H9 (cell line): ENCODE results near the gene RTF2. TPM values are rescaled to one million over a fixed set of nuclear protein-coding genes. Genes with fewer than 3 reads are reported as not detected.

Experiments used
- DNase-seq: peaks from one replicate; pipeline ENCODE4 v3.0.0-alpha.2; 2017
- H2AFZ ChIP-seq: one replicate; pipeline ENCODE4 v1.6.1; 2013; ENCODE audit warnings: mild to moderate bottlenecking, low read length, control low read depth, moderate library complexity
- H2AK5ac ChIP-seq: 2 replicates; pipeline ENCODE4 v1.6.1; 2013; ENCODE audit warnings: low read length, control low read depth, mixed read lengths; ENCODE audit not compliant: insufficient read length
- H2BK120ac ChIP-seq: one replicate; pipeline ENCODE4 v1.6.1; 2013; ENCODE audit warnings: low read depth, mild to moderate bottlenecking, low read length, control low read depth, inconsistent platforms; ENCODE audit not compliant: poor library complexity, severe bottlenecking
- H2BK12ac ChIP-seq: 2 replicates; pipeline ENCODE4 v1.6.1; 2013; ENCODE audit warnings: low read length, control low read depth, mixed read lengths, low read depth; ENCODE audit not compliant: insufficient read length
- H2BK15ac ChIP-seq: 2 replicates; pipeline ENCODE4 v1.6.1; 2013; ENCODE audit warnings: low read depth, low read length, control low read depth
- H2BK20ac ChIP-seq: one replicate; pipeline ENCODE4 v1.6.1; 2013; ENCODE audit warnings: low read depth, mild to moderate bottlenecking, low read length, control low read depth, inconsistent platforms; ENCODE audit not compliant: poor library complexity, severe bottlenecking
- H2BK5ac ChIP-seq: 2 replicates; pipeline ENCODE4 v1.6.1; 2013; ENCODE audit warnings: low read length, control low read depth, mixed read lengths; ENCODE audit not compliant: insufficient read length
- H3K14ac ChIP-seq: 2 replicates; pipeline ENCODE4 v1.6.1; 2013; ENCODE audit warnings: low read length, control low read depth; ENCODE audit not compliant: insufficient read depth
- H3K18ac ChIP-seq: 2 replicates; pipeline ENCODE4 v1.6.1; 2013; ENCODE audit warnings: low read depth, mild to moderate bottlenecking, mixed read lengths, low read length, control low read depth; ENCODE audit not compliant: insufficient read length
- H3K23ac ChIP-seq: 2 replicates; pipeline ENCODE4 v1.6.1; 2013; ENCODE audit warnings: low read length, control low read depth, mixed read lengths, low read depth; ENCODE audit not compliant: insufficient read length
- H3K23me2 ChIP-seq: 2 replicates; pipeline ENCODE4 v1.6.1; 2013; ENCODE audit warnings: low read depth, mild to moderate bottlenecking, mixed read lengths, low read length, control low read depth; ENCODE audit not compliant: insufficient read length, poor library complexity, severe bottlenecking
- H3K27ac ChIP-seq: 2 replicates; pipeline ENCODE4 v1.5.1; 2013; ENCODE audit warnings: low read length, control low read depth, mixed read lengths, low read depth; ENCODE audit not compliant: insufficient read length
- H3K27me3 ChIP-seq: 2 replicates; pipeline ENCODE4 v1.6.1; 2013; ENCODE audit warnings: low read length, control low read depth, inconsistent platforms; ENCODE audit not compliant: insufficient read depth
- H3K4ac ChIP-seq: 2 replicates; pipeline ENCODE4 v1.6.1; 2013; ENCODE audit warnings: low read depth, mild to moderate bottlenecking, control low read depth, inconsistent platforms, low read length, moderate library complexity
- H3K4me1 ChIP-seq: 2 replicates; pipeline ENCODE4 v1.6.1; 2013; ENCODE audit warnings: low read length, control low read depth, inconsistent platforms; ENCODE audit not compliant: insufficient read depth
- H3K4me2 ChIP-seq: 2 replicates; pipeline ENCODE4 v1.6.1; 2013; ENCODE audit warnings: low read length, control low read depth, mixed read lengths; ENCODE audit not compliant: insufficient read length, insufficient read depth
- H3K56ac ChIP-seq: 2 replicates; pipeline ENCODE4 v1.6.1; 2013; ENCODE audit warnings: low read depth, mild to moderate bottlenecking, mixed read lengths, low read length, control low read depth; ENCODE audit not compliant: insufficient read length
- H3K79me1 ChIP-seq: 2 replicates; pipeline ENCODE4 v1.6.1; 2013; ENCODE audit warnings: low read depth, mild to moderate bottlenecking, moderate library complexity, low read length, control low read depth, inconsistent platforms; ENCODE audit not compliant: insufficient read depth, poor library complexity, severe bottlenecking
- H3K79me2 ChIP-seq: 2 replicates; pipeline ENCODE4 v1.6.1; 2013; ENCODE audit warnings: low read length, control low read depth, inconsistent platforms; ENCODE audit not compliant: insufficient read depth
- H3K9ac ChIP-seq: 2 replicates; pipeline ENCODE4 v1.6.1; 2013; ENCODE audit warnings: low read length, control low read depth, mixed read lengths; ENCODE audit not compliant: insufficient read length; ENCODE audit errors: extremely low read depth
- H3K9me3 ChIP-seq: one replicate; pipeline ENCODE4 v1.6.1; 2013; ENCODE audit warnings: low read depth, low read length, inconsistent platforms; ENCODE audit not compliant: control insufficient read depth
- H3T11ph ChIP-seq: one replicate; pipeline ENCODE4 v1.6.1; 2013; ENCODE audit warnings: mild to moderate bottlenecking, low read length, control low read depth, inconsistent platforms
- H4K20me1 ChIP-seq: one replicate; pipeline ENCODE4 v1.6.1; 2013; ENCODE audit not compliant: control insufficient read depth, insufficient read length, insufficient read depth
- H4K5ac ChIP-seq: 2 replicates; pipeline ENCODE4 v1.6.1; 2013; ENCODE audit warnings: low read depth, mild to moderate bottlenecking, mixed read lengths, low read length, control low read depth; ENCODE audit not compliant: insufficient read length
- H4K8ac ChIP-seq: replicated peaks from 2 replicates; pipeline ENCODE4 v1.6.1; 2013; ENCODE audit warnings: low read length, control low read depth, mixed read lengths, low read depth; ENCODE audit not compliant: insufficient read length
- H4K91ac ChIP-seq: 2 replicates; pipeline ENCODE4 v1.6.1; 2013; ENCODE audit warnings: low read depth, mild to moderate bottlenecking, moderate library complexity, mixed read lengths, low read length, control low read depth; ENCODE audit not compliant: insufficient read length
- H3K27ac Mint-ChIP-seq, 3 experiments: 2 replicates in 2 of 3; 3 replicates in 1 of 3; pipeline ENCODE4 v1.8.0; 2020 to 2021; ENCODE audit warnings: mixed read lengths in 3 of 3, mild to moderate bottlenecking in 1 of 3, moderate library complexity in 1 of 3
- H3K27me3 Mint-ChIP-seq: 2 replicates; pipeline ENCODE4 v1.8.0; 2021; ENCODE audit warnings: low read depth, mild to moderate bottlenecking, moderate library complexity, mixed read lengths
- H3K36me3 Mint-ChIP-seq, 3 experiments: 2 replicates in 2 of 3; 3 replicates in 1 of 3; pipeline ENCODE4 v1.8.0; 2020 to 2021; ENCODE audit warnings: low read depth in 3 of 3, mixed read lengths in 3 of 3; ENCODE audit not compliant: insufficient read depth in 1 of 3
- H3K4me1 Mint-ChIP-seq, 2 experiments: 2 replicates each; pipeline ENCODE4 v1.8.0; 2020; ENCODE audit warnings: mixed read lengths in 2 of 2
- H3K4me3 Mint-ChIP-seq, 2 experiments: 2 replicates in 1 of 2; 3 replicates in 1 of 2; pipeline ENCODE4 v1.8.0; 2020 to 2021; ENCODE audit warnings: mild to moderate bottlenecking in 2 of 2, mixed read lengths in 2 of 2, moderate library complexity in 1 of 2
- H3K9me3 Mint-ChIP-seq, 2 experiments: 2 replicates in 1 of 2; 3 replicates in 1 of 2; pipeline ENCODE4 v1.8.0; 2020; ENCODE audit warnings: mild to moderate bottlenecking in 2 of 2, mixed read lengths in 2 of 2, moderate library complexity in 1 of 2
- CTCF ChIP-seq: fragments of 200-600 bp; sonication (generic); conservative IDR thresholded peaks from 3 replicates; pipeline ENCODE4 v1.8.0; 2021; ENCODE audit warnings: antibody characterized with exemption, mild to moderate bottlenecking
- WGBS: extraction: QIAGEN DNeasy Blood & Tissue Kit; methylation state at CpG from one replicate; pipeline ENCODE4 v1.1.7; 2013; ENCODE audit warnings: missing lambda C conversion rate, low lambda C conversion rate, mixed read lengths; ENCODE audit not compliant: insufficient read length; ENCODE audit errors: extremely low coverage; 5-methylcytosine and 5-hydroxymethylcytosine counted together
- total RNA-seq: library from RNA; stranded (reverse); gene quantifications from 2 replicates; pipeline ENCODE4 v1.2.1, GENCODE V29; 2021

Gene RTF2
- total RNA-seq, 1 experiment from 2014 or later = 62.6 TPM

- peaks cover 22% of the 10 kb centered on the region for H3K27me3 Mint-ChIP-seq
- Histone ChIP-seq H2AK5ac (no peak overlapping the region), H4K20me1 (no peaks in the 10 kb centered on the region), H3K9ac (no peak overlapping the region), H2BK5ac (no peak overlapping the region), H2AFZ (no peak overlapping the region), H3K27ac (no peak overlapping the region), H3K18ac (no peak overlapping the region), H3K23ac (no peak overlapping the region), H2BK120ac (no peak overlapping the region), H2BK20ac (no peak overlapping the region), H2BK12ac (no peak overlapping the region), H4K8ac (no peak overlapping the region), H4K5ac (no peak overlapping the region), H3T11ph (no peak overlapping the region), H3K4me2 (no peak overlapping the region), H3K27me3 (no peaks in the 10 kb centered on the region), H3K9me3 (no peaks in the 10 kb centered on the region), H3K4ac (no peak overlapping the region), H3K14ac (no peak overlapping the region), H3K56ac (no peak overlapping the region), H3K23me2 (no peaks in the 10 kb centered on the region), H3K4me1 (no peaks in the 10 kb centered on the region), H2BK15ac (no peak overlapping the region), H3K79me2 (no peaks in the 10 kb centered on the region), H4K91ac (no peak overlapping the region), H3K79me1 (no peaks in the 10 kb centered on the region)
- H3K27ac Mint-ChIP-seq = peak overlapping the region in 2 of 3 experiments; percentile 48 to 53; a peak in 2 of 7 replicates
- no peak for TF ChIP-seq CTCF
- H3K4me1 Mint-ChIP-seq = peaks cover 5% of the 10 kb centered on the region in 2 experiments
- no peak for DNase-seq
- H3K36me3 Mint-ChIP-seq = no peaks in the 10 kb centered on the region
- H3K4me3 Mint-ChIP-seq = no peak overlapping the region
- WGBS = no CpG with 5 or more reads among the region's 27 CpGs
- H3K9me3 Mint-ChIP-seq = no peaks in the 10 kb centered on the region
Observed at GRCh38 chr20:56443654-56444540, 24.5 kb upstream of the RTF2 start.
